Activated CD8-positive, alpha-beta T cell treated with anti-CD3 and anti-CD28 coated beads for 36 hours (primary cell): ENCODE data around the gene RSF1. TPM values are rescaled to one million over a fixed set of nuclear protein-coding genes. Genes with fewer than 3 reads are reported as not detected.

Experiments
- ATAC-seq: fragments of 200-7000 bp; cut with Tn5 transposase; one replicate; pipeline ENCODE4 v1.10.0; 2021; ENCODE audit warnings: mild to moderate bottlenecking, moderate library complexity
- CTCF ChIA-PET: fragments of 350-600 bp; sonication (Branson Sonifier 250); formaldehyde crosslinking; loops from one replicate; lab custom pipeline; 2021; ENCODE audit warnings: antibody characterized with exemption; lab: Charles Lee
- POLR2A ChIA-PET: fragments of 350-600 bp; sonication (Branson Sonifier 250); formaldehyde crosslinking; loops from one replicate; lab custom pipeline; 2021; ENCODE audit warnings: antibody characterized with exemption; lab: Charles Lee
- DNase-seq: peaks from one replicate; pipeline ENCODE4 v3.0.0-alpha.2; 2020
- H3K27ac Mint-ChIP-seq: one replicate; pipeline ENCODE4 v1.8.0; 2021; ENCODE audit warnings: mild to moderate bottlenecking, mixed read lengths
- H3K27me3 Mint-ChIP-seq: one replicate; pipeline ENCODE4 v1.8.0; 2021; ENCODE audit warnings: mixed read lengths
- H3K36me3 Mint-ChIP-seq: one replicate; pipeline ENCODE4 v1.8.0; 2021; ENCODE audit warnings: low read depth, mixed read lengths
- H3K4me1 Mint-ChIP-seq: one replicate; pipeline ENCODE4 v1.8.0; 2021; ENCODE audit warnings: low read depth, mixed read lengths
- H3K4me3 Mint-ChIP-seq: one replicate; pipeline ENCODE4 v1.8.0; 2021; ENCODE audit warnings: mild to moderate bottlenecking, moderate library complexity, mixed read lengths
- H3K9me3 Mint-ChIP-seq: one replicate; pipeline ENCODE4 v1.8.0; 2021; ENCODE audit warnings: mixed read lengths
- intact Hi-C: fragments of 100-400 bp; cut with micrococcal nuclease; formaldehyde crosslinking; loops from one replicate; pipeline ENCODE4 v1.10.0; 2022
- total RNA-seq, 2 experiments: library from RNA; stranded (reverse); gene quantifications; one replicate each; pipeline ENCODE4 v1.2.3, GENCODE V29; 2021
- TF ChIP-seq, protein P1 (sequence below): fragments of 200-600 bp; IDR thresholded peaks from one replicate; pipeline ENCODE4 v1.8.0; 2022; ENCODE audit warnings: antibody characterized with exemption, mild to moderate bottlenecking

RSF1 gene
- total RNA-seq, 2 experiments from 2014 or later: 45.4 to 47.7 TPM

DNA sequence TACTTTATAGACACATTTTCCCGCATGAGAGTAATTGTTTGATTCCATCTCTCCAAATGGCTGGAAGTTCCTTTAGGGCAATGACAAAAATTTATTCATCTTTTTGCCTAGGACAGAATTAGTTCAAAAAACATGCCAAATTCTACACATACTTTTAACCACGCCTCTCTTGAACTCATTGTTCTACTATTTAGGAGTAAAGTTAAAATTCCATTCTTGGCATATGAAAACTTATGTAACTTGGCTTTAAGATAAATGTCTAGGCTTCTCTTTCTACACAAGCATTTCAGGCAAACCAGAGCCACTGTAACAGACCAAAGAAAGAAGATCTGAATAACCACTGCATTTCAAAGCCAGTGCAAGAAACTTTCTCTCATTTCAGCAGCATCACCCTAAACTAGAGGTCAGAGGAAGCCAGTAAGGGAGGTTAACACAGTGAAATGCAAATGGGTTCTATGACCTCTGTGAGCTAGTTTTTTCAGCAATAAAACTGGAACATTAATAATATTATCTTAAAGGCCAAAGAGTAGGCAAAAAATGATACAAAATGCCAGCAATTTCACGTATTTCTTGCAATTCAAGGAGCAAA lies 73.0 kb downstream of the RSF1 start:
- ATAC-seq: no peak
- peaks cover 6% of the 10 kb centered on the region for H3K36me3 Mint-ChIP-seq
- H3K27me3 Mint-ChIP-seq: no peaks in the 10 kb centered on the region
- TF ChIP-seq, protein P1, sequence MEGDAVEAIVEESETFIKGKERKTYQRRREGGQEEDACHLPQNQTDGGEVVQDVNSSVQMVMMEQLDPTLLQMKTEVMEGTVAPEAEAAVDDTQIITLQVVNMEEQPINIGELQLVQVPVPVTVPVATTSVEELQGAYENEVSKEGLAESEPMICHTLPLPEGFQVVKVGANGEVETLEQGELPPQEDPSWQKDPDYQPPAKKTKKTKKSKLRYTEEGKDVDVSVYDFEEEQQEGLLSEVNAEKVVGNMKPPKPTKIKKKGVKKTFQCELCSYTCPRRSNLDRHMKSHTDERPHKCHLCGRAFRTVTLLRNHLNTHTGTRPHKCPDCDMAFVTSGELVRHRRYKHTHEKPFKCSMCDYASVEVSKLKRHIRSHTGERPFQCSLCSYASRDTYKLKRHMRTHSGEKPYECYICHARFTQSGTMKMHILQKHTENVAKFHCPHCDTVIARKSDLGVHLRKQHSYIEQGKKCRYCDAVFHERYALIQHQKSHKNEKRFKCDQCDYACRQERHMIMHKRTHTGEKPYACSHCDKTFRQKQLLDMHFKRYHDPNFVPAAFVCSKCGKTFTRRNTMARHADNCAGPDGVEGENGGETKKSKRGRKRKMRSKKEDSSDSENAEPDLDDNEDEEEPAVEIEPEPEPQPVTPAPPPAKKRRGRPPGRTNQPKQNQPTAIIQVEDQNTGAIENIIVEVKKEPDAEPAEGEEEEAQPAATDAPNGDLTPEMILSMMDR: no peak
- no peak overlapping the region for H3K27ac Mint-ChIP-seq
- POLR2A ChIA-PET: no interaction called here
- H3K4me1 Mint-ChIP-seq: peaks cover 9% of the 10 kb centered on the region
- H3K9me3 Mint-ChIP-seq: no peaks in the 10 kb centered on the region
- H3K4me3 Mint-ChIP-seq: no peak overlapping the region
- intact Hi-C loops: no loop called here
- CTCF ChIA-PET: no interaction called here
- DNase-seq: no peak

DNA sequence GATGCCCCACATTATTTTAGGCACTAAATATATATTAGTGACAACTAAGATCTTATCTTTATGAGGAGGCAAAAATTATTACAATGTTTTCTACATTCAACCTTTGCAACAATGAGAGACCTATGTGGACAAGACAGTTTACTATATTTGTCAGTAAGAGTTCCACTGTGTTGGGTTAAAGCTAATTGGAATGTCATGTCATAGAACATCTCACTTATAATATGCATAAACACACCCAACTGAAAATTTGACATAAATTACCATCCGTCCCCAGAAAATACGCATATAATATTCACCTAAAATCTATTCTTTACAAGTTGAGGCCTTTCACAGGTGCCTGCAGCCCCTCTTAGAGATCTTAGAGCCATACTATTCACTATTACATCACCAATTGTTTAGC lies 84.0 kb downstream of the RSF1 start:
- Mint-ChIP-seq H3K9me3 (peaks cover 5% of the 10 kb centered on the region), H3K27me3 (no peaks in the 10 kb centered on the region), H3K4me1 (no peaks in the 10 kb centered on the region), H3K4me3 (no peak overlapping the region), H3K27ac (no peak overlapping the region), H3K36me3 (peaks cover 52% of the 10 kb centered on the region)
- DNase-seq (no peak), ATAC-seq (no peak)
- CTCF ChIA-PET: no interaction called here
- intact Hi-C loops: no loop called here
- TF ChIP-seq, protein P1: no peak
- POLR2A ChIA-PET: no interaction called here

DNA sequence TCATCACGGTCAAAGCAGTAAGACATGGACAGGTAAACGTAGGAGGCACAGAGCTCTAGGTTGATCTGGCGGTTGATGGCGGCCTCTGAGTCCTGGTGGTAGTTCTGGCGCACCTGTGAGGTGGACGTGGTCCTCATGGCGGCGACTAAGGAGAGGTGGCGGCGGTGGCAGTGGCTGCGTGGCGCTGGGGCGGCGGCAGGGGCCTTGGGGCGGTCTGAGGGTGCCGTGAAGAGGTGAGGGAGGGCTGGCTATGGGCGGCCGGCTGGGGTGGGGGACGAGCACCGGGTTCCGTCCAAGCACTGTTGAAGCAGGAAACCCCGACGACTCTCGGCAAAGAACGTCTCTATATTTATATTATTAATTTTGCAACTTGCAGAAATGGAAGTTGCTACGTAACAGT lies 85.6 kb downstream of the RSF1 start:
- H3K4me3 Mint-ChIP-seq: no peak overlapping the region
- TF ChIP-seq, protein P1: no peak
- ATAC-seq (no peak), DNase-seq (no peak)
- H3K4me1 Mint-ChIP-seq: no peaks in the 10 kb centered on the region
- CTCF ChIA-PET: interaction anchor here (1.0 kb wide), 1 partner anchor 33 kb away, joined by 3 read pairs; no protein-coding TSS in a partner anchor
- H3K27me3 Mint-ChIP-seq: no peaks in the 10 kb centered on the region
- peaks cover 14% of the 10 kb centered on the region for H3K9me3 Mint-ChIP-seq
- peaks cover 58% of the 10 kb centered on the region for H3K36me3 Mint-ChIP-seq
- no peak overlapping the region for H3K27ac Mint-ChIP-seq
- intact Hi-C loops: no loop called here
- POLR2A ChIA-PET: no interaction called here

DNA sequence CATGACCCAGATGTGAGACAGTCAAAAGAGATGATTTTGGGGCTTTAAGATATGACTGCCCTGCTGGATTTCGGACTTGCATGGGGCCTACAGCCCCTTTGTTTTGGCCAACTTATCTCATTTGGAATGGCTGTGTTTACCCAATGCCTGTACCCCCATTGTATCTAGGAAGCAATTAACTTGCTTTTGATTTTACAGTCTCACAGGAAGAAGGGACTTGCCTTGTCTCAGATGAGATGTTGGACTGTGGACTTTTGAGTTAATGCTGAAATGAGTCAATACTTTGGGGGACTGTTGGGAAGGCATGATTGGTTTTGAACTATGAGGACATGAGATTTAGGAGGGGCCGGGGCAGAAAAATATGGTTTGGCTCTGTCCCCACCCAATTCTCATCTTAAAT lies 88.4 kb downstream of the RSF1 start:
- intact Hi-C loops: no loop called here
- DNase-seq (no peak), ATAC-seq (no peak)
- Mint-ChIP-seq H3K27me3 (no peaks in the 10 kb centered on the region), H3K4me3 (no peak overlapping the region), H3K4me1 (no peaks in the 10 kb centered on the region), H3K9me3 (peaks cover 14% of the 10 kb centered on the region), H3K27ac (no peak overlapping the region), H3K36me3 (peaks cover 51% of the 10 kb centered on the region)
- ChIA-PET POLR2A (interaction anchor here (0.6 kb wide), 1 partner anchor 9 kb away, joined by 3 read pairs; no protein-coding TSS in a partner anchor), CTCF (no interaction called here)
- TF ChIP-seq, protein P1: no peak

DNA sequence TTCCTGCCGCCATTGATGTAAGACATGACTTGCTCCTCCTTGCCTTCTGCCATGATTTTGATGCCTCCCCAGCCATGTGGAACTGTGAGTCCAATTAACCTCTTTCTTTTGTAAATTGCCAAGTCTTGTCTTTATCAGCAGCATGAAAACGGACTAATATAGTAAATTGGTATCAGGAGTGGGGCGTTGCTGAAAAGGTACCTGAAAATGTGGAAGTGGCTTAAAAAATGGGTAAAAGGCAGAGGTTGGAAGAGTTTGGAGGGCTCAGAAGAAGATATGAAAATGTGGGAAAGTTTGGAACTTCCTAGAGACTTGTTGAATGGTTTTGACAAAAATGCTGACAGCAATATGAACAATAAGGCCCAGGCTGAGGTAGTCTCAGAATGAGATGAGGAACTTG lies 89.7 kb downstream of the RSF1 start:
- Mint-ChIP-seq H3K27me3 (no peaks in the 10 kb centered on the region), H3K9me3 (peaks cover 14% of the 10 kb centered on the region), H3K36me3 (peaks cover 42% of the 10 kb centered on the region), H3K27ac (no peak overlapping the region), H3K4me1 (peaks cover 5% of the 10 kb centered on the region), H3K4me3 (no peak overlapping the region)
- DNase-seq (no peak), ATAC-seq (no peak)
- TF ChIP-seq, protein P1: no peak
- intact Hi-C loops: no loop called here
- POLR2A ChIA-PET: no interaction called here
- CTCF ChIA-PET: no interaction called here
